BJ (cell line): ENCODE results near the gene KIF3A. TPM values are rescaled to one million over a fixed set of nuclear protein-coding genes. Genes with fewer than 3 reads are reported as not detected.
A peak's percentile ranks its signal among the peaks of the same experiment; 100 is the strongest.

ENCODE experiments used
- CTCF ChIA-PET: fragments of 350-600 bp; formaldehyde crosslinking; extraction: SDS; loops from one replicate; lab custom pipeline; 2021; ENCODE audit warnings: antibody characterized with exemption, inconsistent platforms; lab: Yijun Ruan, JAX
- POLR2A ChIA-PET: fragments of 300-600 bp; sonication (Branson Sonifier 250); formaldehyde crosslinking; extraction: SDS; loops from one replicate; lab custom pipeline; 2021; ENCODE audit warnings: antibody characterized with exemption; lab: Charles Lee
- DNase-seq: peaks from one replicate; pipeline ENCODE4 v3.0.0-alpha.2; 2011; ENCODE audit warnings: low read depth
- H3K27me3 ChIP-seq: 2 replicates; pipeline ENCODE4 v1.6.0; 2011; ENCODE audit warnings: low read length; ENCODE audit not compliant: control insufficient read depth, insufficient read depth
- H3K36me3 ChIP-seq: 2 replicates; pipeline ENCODE4 v1.5.1; 2011; ENCODE audit warnings: low read length; ENCODE audit not compliant: control insufficient read depth, insufficient read depth
- H3K4me3 ChIP-seq: 2 replicates; pipeline ENCODE4 v1.5.1; 2011; ENCODE audit warnings: low read depth, mild to moderate bottlenecking, control low read depth, low read length
- CTCF ChIP-seq: IDR thresholded peaks from 2 replicates; pipeline ENCODE4 v1.5.1; 2011; ENCODE audit warnings: low read depth, mild to moderate bottlenecking, control low read depth, inconsistent platforms, low read length, moderate library complexity; ENCODE audit not compliant: insufficient read depth
- polyA minus RNA-seq: library from RNA; depleted of rRNA, polyadenylated mRNA; stranded (reverse); fragments of >200 nt; gene quantifications from 2 replicates; pipeline ENCODE4 v1.2.3, GENCODE V29; 2011; rRNA and poly(A)+ RNA removed
- polyA plus RNA-seq: library from polyadenylated mRNA; depleted of rRNA; stranded (reverse); fragments of >200 nt; gene quantifications from 2 replicates; pipeline ENCODE4 v1.2.3, GENCODE V29; 2011; rRNA removed

KIF3A gene
- polyA plus RNA-seq: 2.9 and 6.1 TPM in 2 replicates
- polyA minus RNA-seq: 1.9 and 4.0 TPM in 2 replicates

- no peaks in the 10 kb centered on the region for H3K36me3 ChIP-seq
- H3K4me3 ChIP-seq: peak within 1 kb of the TSS; percentile 57
- peak; percentile 71 for DNase-seq
- POLR2A ChIA-PET: interaction anchor here (0.8 kb wide), 1 partner anchor 18 kb away, joined by 3 read pairs; no protein-coding TSS in a partner anchor
- CTCF ChIA-PET: interaction anchor here (1.3 to 2.6 kb wide), 5 partner anchors 10 to 351 kb away, joined by 3 to 6 read pairs (median 4); partner anchors contain the start of gene CCNI2
- no peak for TF ChIP-seq CTCF
- H3K27me3 ChIP-seq: no peaks in the 10 kb centered on the region
These were observed at the start of gene KIF3A for GRCh38 chr5:132736853-132737833. Gene KIF3A, minus strand, starts transcription at chr5:132737546. Its CDS starts 127 bp downstream, at chr5:132737419.

- Histone ChIP-seq H3K4me3 (no peak overlapping the region), H3K27me3 (no peaks in the 10 kb centered on the region), H3K36me3 (no peaks in the 10 kb centered on the region)
- TF ChIP-seq CTCF: no peak
- POLR2A ChIA-PET: no interaction called here
- CTCF ChIA-PET: interaction anchor here (0.6 to 1.1 kb wide), 3 partner anchors 12 to 125 kb away, joined by 3 to 4 read pairs (median 3); no protein-coding TSS in a partner anchor
- no peak for DNase-seq
These were observed 49.7 kb upstream of the KIF3A start for GRCh38 chr5:132787076-132787475.

GRCh38 chr5:132785864-132786263 is 48.5 kb upstream of the KIF3A start:
- POLR2A ChIA-PET: no interaction called here
- CTCF ChIA-PET: interaction anchor here (1.1 to 1.5 kb wide), 2 partner anchors 13 to 17 kb away, joined by 3 to 4 read pairs; no protein-coding TSS in a partner anchor
- no peak for DNase-seq
- Histone ChIP-seq H3K27me3 (no peaks in the 10 kb centered on the region), H3K36me3 (no peaks in the 10 kb centered on the region), H3K4me3 (no peak overlapping the region)
- TF ChIP-seq CTCF: no peak

- no peak for TF ChIP-seq CTCF
- Histone ChIP-seq H3K36me3 (no peaks in the 10 kb centered on the region), H3K27me3 (no peaks in the 10 kb centered on the region), H3K4me3 (no peak overlapping the region)
- CTCF ChIA-PET: interaction anchor here (1.5 kb wide), 1 partner anchor 17 kb away, joined by 4 read pairs; no protein-coding TSS in a partner anchor
- POLR2A ChIA-PET: no interaction called here
- no peak for DNase-seq
These were observed 48.0 kb upstream of the KIF3A start for GRCh38 chr5:132785365-132785764.

- H3K4me3 ChIP-seq: no peak overlapping the region
- no peaks in the 10 kb centered on the region for H3K27me3 ChIP-seq
- no peak for TF ChIP-seq CTCF
- POLR2A ChIA-PET: no interaction called here
- no peak for DNase-seq
- H3K36me3 ChIP-seq: no peaks in the 10 kb centered on the region
- CTCF ChIA-PET: interaction anchor here (1.3 to 2.2 kb wide), 3 partner anchors 11 to 39 kb away, joined by 3 to 12 read pairs (median 5); no protein-coding TSS in a partner anchor
These were observed 44.8 kb upstream of the KIF3A start for GRCh38 chr5:132782101-132782500.
